Common myeloid progenitor, CD34-positive (primary cell): ENCODE measurements around the gene DPY30.
"Not testable (repeated sequence)": the region's sequence is repeated elsewhere in the genome, so short reads cannot be mapped to it uniquely, and the experiment has no call there.

Experiments
- CTCF ChIA-PET: fragments of 350-600 bp; sonication (Branson Sonifier 250); formaldehyde crosslinking; loops from one replicate; lab custom pipeline; 2021; ENCODE audit warnings: antibody characterized with exemption; lab: Charles Lee
- POLR2A ChIA-PET: fragments of 350-600 bp; sonication (Branson Sonifier 250); formaldehyde crosslinking; loops from one replicate; lab custom pipeline; 2021; ENCODE audit warnings: antibody characterized with exemption; lab: Charles Lee
- DNase-seq, 3 donors: peaks; one replicate each; pipeline versions ENCODE4 v3.0.0 to v3.0.0-alpha.2; 2013
- H3K27ac ChIP-seq, 2 experiments: 1 replicate in 1 of 2; 2 replicates in 1 of 2; pipeline ENCODE4 v1.7.0; 2013; ENCODE audit warnings: inconsistent platforms in 2 of 2, low read length in 2 of 2, mild to moderate bottlenecking in 2 of 2, low read depth in 1 of 2, moderate library complexity in 1 of 2; ENCODE audit not compliant: severe bottlenecking in 2 of 2, insufficient read depth in 1 of 2, poor library complexity in 1 of 2
- H3K27me3 ChIP-seq, 5 experiments: replicated peaks in 2 of 5; 1 replicate in 3 of 5; 2 replicates in 2 of 5; pipeline versions ENCODE4 v1.6.1 to v1.7.0; 2013; ENCODE audit warnings: low read length in 4 of 5, mild to moderate bottlenecking in 2 of 5, moderate library complexity in 2 of 5, inconsistent platforms in 1 of 5; ENCODE audit not compliant: insufficient read depth in 5 of 5, control insufficient read depth in 4 of 5
- H3K36me3 ChIP-seq, 4 experiments: 1 replicate in 2 of 4; 2 replicates in 2 of 4; pipeline versions ENCODE4 v1.6.1 to v1.7.0; 2013; ENCODE audit warnings: low read length in 3 of 4, control low read depth in 1 of 4, mild to moderate bottlenecking in 1 of 4; ENCODE audit not compliant: control insufficient read depth in 4 of 4, insufficient read depth in 4 of 4
- H3K4me1 ChIP-seq, 4 experiments: 1 replicate in 3 of 4; 2 replicates in 1 of 4; pipeline versions ENCODE4 v1.6.1 to v1.7.1; 2013; ENCODE audit warnings: low read length in 3 of 4, mild to moderate bottlenecking in 3 of 4, control low read depth in 1 of 4, inconsistent platforms in 1 of 4, moderate library complexity in 1 of 4; ENCODE audit not compliant: control insufficient read depth in 4 of 4, insufficient read depth in 4 of 4; ENCODE audit errors: control extremely low read depth in 1 of 4
- H3K4me3 ChIP-seq, 7 experiments: 1 replicate in 4 of 7; 2 replicates in 3 of 7; pipeline versions ENCODE4 v1.5.1 to v1.7.0; 2013; ENCODE audit warnings: mild to moderate bottlenecking in 7 of 7, low read length in 6 of 7, moderate library complexity in 6 of 7, inconsistent platforms in 2 of 7, low read depth in 2 of 7, control low read depth in 1 of 7; ENCODE audit not compliant: insufficient read depth in 4 of 7, control insufficient read depth in 1 of 7; ENCODE audit errors: extremely low read depth in 1 of 7
- H3K9me3 ChIP-seq, 5 experiments: 1 replicate in 4 of 5; 2 replicates in 1 of 5; pipeline versions ENCODE4 v1.6.1 to v1.7.1; 2013; ENCODE audit warnings: low read length in 4 of 5, mild to moderate bottlenecking in 2 of 5, inconsistent platforms in 1 of 5, low read depth in 1 of 5, moderate library complexity in 1 of 5; ENCODE audit not compliant: control insufficient read depth in 4 of 5, insufficient read depth in 2 of 5; ENCODE audit errors: control extremely low read depth in 1 of 5
- WGBS: methylation state at CpG from one replicate; pipeline ENCODE4 v1.1.5; 2013; ENCODE audit not compliant: insufficient coverage; 5-methylcytosine and 5-hydroxymethylcytosine counted together

DPY30 gene

GRCh38 chr2:32043561-32043960, 4.0 kb upstream of the DPY30 start:
- ChIA-PET CTCF (no interaction called here), POLR2A (interaction anchor here (1.0 kb wide), 1 partner anchor 122 kb away, joined by 3 read pairs; the partner anchor contains the start of gene SLC30A6)
- H3K27me3 ChIP-seq = no peaks in the 10 kb centered on the region
- H3K4me3 ChIP-seq = no peak overlapping the region
- WGBS = no CpG with 5 or more reads among the region's 7 CpGs
- DNase-seq = no peak
- no peak overlapping the region for H3K27ac ChIP-seq
- no peaks in the 10 kb centered on the region for H3K9me3 ChIP-seq
- no peaks in the 10 kb centered on the region for H3K36me3 ChIP-seq
- H3K4me1 ChIP-seq = peaks cover 0 to 14% (median 11%) of the 10 kb centered on the region in 4 experiments

GRCh38 chr2:32034198-32034887, 5.3 kb downstream of the DPY30 start:
- POLR2A ChIA-PET, H3K27ac ChIP-seq, H3K9me3 ChIP-seq, H3K4me1 ChIP-seq, DNase-seq, H3K27me3 ChIP-seq, H3K4me3 ChIP-seq, CTCF ChIA-PET: not testable (repeated sequence)
- 98% methylated on average over 7 of the region's 8 CpGs for WGBS
- peaks cover 7 to 18% (median 13%) of the 10 kb centered on the region in 4 experiments for H3K36me3 ChIP-seq

GRCh38 chr2:32018789-32019482, 20.7 kb downstream of the DPY30 start:
- H3K27me3 ChIP-seq, H3K27ac ChIP-seq, POLR2A ChIA-PET, H3K9me3 ChIP-seq, DNase-seq, H3K4me1 ChIP-seq, H3K4me3 ChIP-seq: not testable (repeated sequence)
- H3K36me3 ChIP-seq = peaks cover 14 to 40% (median 21%) of the 10 kb centered on the region in 4 experiments
- WGBS = 97% methylated on average over 9 of the region's 9 CpGs
- CTCF ChIA-PET = interaction anchor here (1.6 kb wide), 1 partner anchor 13 kb away, joined by 4 read pairs; no protein-coding TSS in a partner anchor

GRCh38 chr2:32012872-32013271, 26.7 kb downstream of the DPY30 start:
- Histone ChIP-seq H3K27ac (peak overlapping the region in 1 of 2 experiments; percentile 34), H3K4me3 (no peak overlapping the region), H3K27me3 (no peaks in the 10 kb centered on the region), H3K9me3 (no peaks in the 10 kb centered on the region), H3K36me3 (peaks cover 5 to 8% (median 6%) of the 10 kb centered on the region in 4 experiments), H3K4me1 (peaks cover 17 to 23% (median 21%) of the 10 kb centered on the region in 4 experiments)
- ChIA-PET CTCF (interaction anchor here (1.2 to 1.4 kb wide), 2 partner anchors 14 to 24 kb away, joined by 3 to 4 read pairs; no protein-coding TSS in a partner anchor), POLR2A (no interaction called here)
- no peak for DNase-seq
- WGBS = no CpG with 5 or more reads among the region's 1 CpG

GRCh38 chr2:32011485-32011960, 28.1 kb downstream of the DPY30 start:
- H3K4me1 ChIP-seq = peaks cover 24 to 29% (median 27%) of the 10 kb centered on the region in 4 experiments
- no peaks in the 10 kb centered on the region for H3K27me3 ChIP-seq
- H3K27ac ChIP-seq = peak overlapping the region; percentile 77 to 86
- peak overlapping the region in 6 of 7 experiments; percentile 60 to 86 (median 75) for H3K4me3 ChIP-seq
- POLR2A ChIA-PET = no interaction called here
- CTCF ChIA-PET = interaction anchor here (1.0 to 1.5 kb wide), 2 partner anchors 51 to 125 kb away, joined by 3 read pairs; no protein-coding TSS in a partner anchor
- WGBS = 100% methylated on average over 1 of the region's 5 CpGs
- H3K36me3 ChIP-seq = peaks cover 0 to 4% (median 3%) of the 10 kb centered on the region in 4 experiments
- no peak for DNase-seq
- no peaks in the 10 kb centered on the region for H3K9me3 ChIP-seq

- ChIA-PET POLR2A (interaction anchor here (0.8 kb wide), 1 partner anchor 52 kb away, joined by 3 read pairs; the partner anchor contains the start of gene SPAST), CTCF (interaction anchor here (1.0 to 1.5 kb wide), 2 partner anchors 52 to 124 kb away, joined by 3 read pairs; no protein-coding TSS in a partner anchor)
- H3K9me3 ChIP-seq = no peaks in the 10 kb centered on the region
- H3K4me3 ChIP-seq = peak within 1 kb of the TSS; percentile 84 to 92 (median 90)
- peak within 1 kb of the TSS; percentile 77 to 86 for H3K27ac ChIP-seq
- 0% methylated on average over 42 of the region's 57 CpGs for WGBS
- DNase-seq = peak; percentile 98 to 100 (median 99)
- H3K4me1 ChIP-seq = peaks cover 24 to 29% (median 27%) of the 10 kb centered on the region in 4 experiments
- peaks cover 0 to 4% (median 2%) of the 10 kb centered on the region in 4 experiments for H3K36me3 ChIP-seq
- no peaks in the 10 kb centered on the region for H3K27me3 ChIP-seq
Measured at GRCh38 chr2:32010670-32011484, 28.7 kb downstream of the DPY30 start, which contains the start of gene MEMO1. TSS of gene MEMO1 (minus strand) at chr2:32011008. CDS start at chr2:32010247, 761 bp downstream.
